ENCODE measurements around the gene RAD23A. TPM values are rescaled to one million over a fixed set of nuclear protein-coding genes. Genes with fewer than 3 reads are reported as not detected.

Gene RAD23A
- total and polyA plus RNA-seq, 9 of the 15 experiments (the other 6 are each of a cell fraction or from before 2014, with no cell fraction given), result 9.5 to 181 (median 101) TPM

DNA sequence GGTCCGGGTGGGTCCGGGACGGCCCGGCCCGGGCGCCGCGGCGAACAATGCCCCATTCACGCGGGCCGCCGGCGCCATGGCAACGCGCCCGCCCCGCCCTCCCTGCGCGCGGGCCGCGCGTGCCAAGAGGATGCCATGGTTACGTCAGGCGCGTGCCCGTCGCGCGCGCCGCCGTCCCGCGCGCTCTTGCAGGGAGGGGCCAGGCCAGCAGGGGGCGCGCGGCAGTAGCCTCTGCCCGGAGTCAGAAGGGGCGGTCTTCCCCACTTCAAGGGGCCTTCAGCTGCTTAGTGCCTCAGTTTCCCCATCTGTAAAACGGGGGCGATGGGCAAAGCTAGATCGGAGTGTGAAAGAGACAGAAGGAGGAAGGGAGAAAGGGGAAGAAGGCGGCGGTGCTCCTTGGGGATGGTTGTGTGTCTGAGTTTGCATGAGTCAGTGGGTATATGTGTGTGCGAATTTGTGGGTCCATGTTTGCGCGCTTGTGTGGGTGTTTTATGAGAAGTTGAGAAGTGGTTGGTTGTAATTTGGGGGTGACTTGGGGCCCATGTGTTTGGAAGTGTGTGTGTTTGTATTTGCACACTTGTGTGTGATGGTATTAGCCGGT is 38.0 kb downstream of the RAD23A start (continued):
- peak; percentile 37 for TF ChIP-seq CCNT2 (IDR thresholded peaks at IDR 0.05; ENCODE audit: borderline replicate concordance, extremely low read depth, insufficient read length, low read depth, low read length)

DNA sequence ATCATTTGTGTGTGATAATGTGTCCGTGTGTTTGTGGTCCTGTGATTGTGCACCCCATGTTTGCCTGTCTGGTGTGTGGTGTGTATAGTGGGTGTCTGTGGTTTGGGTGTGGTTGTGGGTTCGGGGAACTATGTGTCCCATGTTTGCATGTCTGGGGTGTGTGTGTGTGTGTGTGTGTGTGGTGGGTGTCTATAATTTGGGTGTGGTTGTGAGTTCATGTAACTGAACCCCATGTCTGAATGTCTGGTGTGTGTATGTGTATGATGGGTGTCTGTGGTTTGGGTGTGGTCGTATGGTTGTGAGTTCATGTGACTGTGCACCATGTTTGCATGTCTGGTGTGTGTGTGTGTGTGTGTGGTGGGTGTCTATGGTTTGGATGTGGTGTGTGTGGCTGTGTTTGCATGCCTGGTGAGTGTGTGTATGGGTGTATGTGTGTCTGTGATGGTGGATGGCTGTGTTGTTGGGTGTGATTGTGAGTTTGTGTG is 38.5 kb downstream of the RAD23A start:
- in situ Hi-C loops (cut with MboI), result no loop called here
- H3K4me1 ChIP-seq (replicated peaks in 1 of 2; ENCODE audit: control insufficient read depth in 2 of 2, insufficient read depth in 2 of 2, low read length in 2 of 2), result peaks cover 21 to 47% of the 10 kb centered on the region in 2 experiments; a peak in 4 of 5 replicates
- intact Hi-C loops (cut with micrococcal nuclease), result no loop called here
- TF ChIP-seq, protein P1, sequence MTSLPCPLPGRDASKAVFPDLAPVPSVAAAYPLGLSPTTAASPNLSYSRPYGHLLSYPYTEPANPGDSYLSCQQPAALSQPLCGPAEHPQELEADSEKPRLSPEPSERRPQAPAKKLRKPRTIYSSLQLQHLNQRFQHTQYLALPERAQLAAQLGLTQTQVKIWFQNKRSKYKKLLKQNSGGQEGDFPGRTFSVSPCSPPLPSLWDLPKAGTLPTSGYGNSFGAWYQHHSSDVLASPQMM (CRISPR knock-in tag; IDR thresholded peaks at IDR 0.05), result no peak
- TF ChIP-seq PHB2 (IDR thresholded peaks at IDR 0.05; ENCODE audit: low read depth), result peak; percentile 70; the same call in 1 of the 2 replicates
- no peak for TF ChIP-seq JUNB (CRISPR knock-in tag; conservative IDR thresholded peaks at IDR 0.05)
- TF ChIP-seq DDX20 (tag; IDR thresholded peaks at IDR 0.05; ENCODE audit: low read depth), result no peak
- TF ChIP-seq, protein P2, sequence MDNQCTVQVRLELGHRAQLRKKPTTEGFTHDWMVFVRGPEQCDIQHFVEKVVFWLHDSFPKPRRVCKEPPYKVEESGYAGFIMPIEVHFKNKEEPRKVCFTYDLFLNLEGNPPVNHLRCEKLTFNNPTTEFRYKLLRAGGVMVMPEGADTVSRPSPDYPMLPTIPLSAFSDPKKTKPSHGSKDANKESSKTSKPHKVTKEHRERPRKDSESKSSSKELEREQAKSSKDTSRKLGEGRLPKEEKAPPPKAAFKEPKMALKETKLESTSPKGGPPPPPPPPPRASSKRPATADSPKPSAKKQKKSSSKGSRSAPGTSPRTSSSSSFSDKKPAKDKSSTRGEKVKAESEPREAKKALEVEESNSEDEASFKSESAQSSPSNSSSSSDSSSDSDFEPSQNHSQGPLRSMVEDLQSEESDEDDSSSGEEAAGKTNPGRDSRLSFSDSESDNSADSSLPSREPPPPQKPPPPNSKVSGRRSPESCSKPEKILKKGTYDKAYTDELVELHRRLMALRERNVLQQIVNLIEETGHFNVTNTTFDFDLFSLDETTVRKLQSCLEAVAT (IDR thresholded peaks at IDR 0.05), result 0 out of 4 replicates have a peak, but pooled peaks of 1 of the 2 experiments have one; percentile 5
- no peak for TF ChIP-seq ZNF217 (CRISPR knock-in tag; IDR thresholded peaks at IDR 0.05)
- TF ChIP-seq JUN (IDR thresholded peaks at IDR 0.05; ENCODE audit: borderline replicate concordance, low read depth, low read length), result no peak
- 0 out of 2 replicates have a peak, but pooled peaks have one; percentile 43 for TF ChIP-seq JUN (CRISPR knock-in tag; IDR thresholded peaks at IDR 0.05; ENCODE audit: borderline replicate concordance)
- peak; percentile 78 for TF ChIP-seq LARP7 (IDR thresholded peaks at IDR 0.05)
- peak; percentile 0 for TF ChIP-seq BRD9 (IDR thresholded peaks at IDR 0.05; ENCODE audit: low read depth, partially characterized antibody)
- peak in 1 of 2 experiments; percentile 7; a peak in 1 of 4 replicates for TF ChIP-seq TRIM24 (IDR thresholded peaks at IDR 0.05)

More for the DNA sequence above, 38.5 kb downstream of the RAD23A start:
- peak overlapping the region; percentile 80; the same call in 1 of the 2 replicates for H2AFZ ChIP-seq (ENCODE audit: low read depth, low read length)
- no peak overlapping the region; a peak in 1 of 4 replicates for H3K9ac ChIP-seq (ENCODE audit: insufficient read depth in 1 of 2, low read depth in 2 of 2, low read length in 2 of 2)
- CTCF ChIA-PET (ENCODE audit: low intra/inter-chr PET ratio), result interaction anchor here (0.8 to 2.2 kb wide), 3 partner anchors 52 to 111 kb away, joined by 3 to 10 read pairs (median 4); no protein-coding TSS in a partner anchor
- H3K36me3 ChIP-seq (ENCODE audit: control insufficient read depth, insufficient read depth, low read length), result no peaks in the 10 kb centered on the region
- POLR2A ChIA-PET, result no interaction called here
- DNase-seq (ENCODE audit: extremely low read depth in 1 of 4, low spot score in 3 of 4) (no peak), ATAC-seq (no peak), FAIRE-seq (peak; percentile 67)
- H3K4me3 ChIP-seq, result no peak overlapping the region
- H3K79me2 ChIP-seq (ENCODE audit: control insufficient read depth, insufficient read depth, low read length), result no peaks in the 10 kb centered on the region
- H3K27ac ChIP-seq (ENCODE audit: extremely low read depth, low read depth, low read length), result no peak overlapping the region; the same call in 1 of the 3 replicates
- no peaks in the 10 kb centered on the region for H4K20me1 ChIP-seq (replicated peaks; ENCODE audit: control insufficient read depth, insufficient read depth, low read length)
- no peaks in the 10 kb centered on the region for H3K9me1 ChIP-seq (ENCODE audit: control insufficient read depth, insufficient read depth, low read length)
- H3K4me2 ChIP-seq (ENCODE audit: insufficient read depth, low read length), result no peak overlapping the region
- BruUV-seq (replicated peaks), result no TSS peak
- no peaks in the 10 kb centered on the region for H3K9me3 ChIP-seq (replicated peaks; ENCODE audit: control insufficient read depth, insufficient read depth, low read depth, low read length)
- 69% methylated on average over 3 of the region's 3 CpGs for WGBS (ENCODE audit: insufficient coverage, low coverage, missing lambda C conversion rate)
- H3K27me3 ChIP-seq (ENCODE audit: control insufficient read depth in 2 of 2, insufficient read depth in 2 of 2, low read length in 2 of 2), result no peaks in the 10 kb centered on the region

Data from K562 (cell line).